ENCODE data around the gene RNF11. TPM values are rescaled to one million over a fixed set of nuclear protein-coding genes. Genes with fewer than 3 reads are reported as not detected.
"Not testable (repeated sequence)": the region's sequence is repeated elsewhere in the genome, so short reads cannot be mapped to it uniquely, and the experiment has no call there.

RNF11 gene
- total RNA-seq, 2 experiments from 2014 or later: 35.1 to 35.3 TPM

DNA sequence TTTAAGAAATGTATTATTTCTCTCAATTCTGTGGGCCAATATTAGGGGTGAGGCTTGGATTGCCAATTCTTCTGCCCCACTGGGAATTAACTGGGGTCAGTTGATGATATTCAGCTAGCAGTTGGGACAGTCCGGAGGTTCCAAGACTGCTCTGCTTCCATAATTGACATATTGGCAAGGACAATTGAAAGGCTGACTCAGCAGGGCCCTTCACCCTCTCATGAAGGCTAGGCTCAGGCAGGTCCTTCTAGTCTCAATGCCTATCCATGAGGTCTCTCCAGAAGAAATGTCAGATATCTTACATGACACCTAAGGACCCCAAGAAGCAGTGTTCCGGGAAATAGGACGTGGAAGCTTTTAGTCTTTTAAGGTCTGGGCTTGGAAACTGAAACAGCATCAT, 13.3 kb upstream of the RNF11 start:
- CTCF ChIA-PET: no interaction called here
- POLR2A ChIA-PET: no interaction called here

DNA sequence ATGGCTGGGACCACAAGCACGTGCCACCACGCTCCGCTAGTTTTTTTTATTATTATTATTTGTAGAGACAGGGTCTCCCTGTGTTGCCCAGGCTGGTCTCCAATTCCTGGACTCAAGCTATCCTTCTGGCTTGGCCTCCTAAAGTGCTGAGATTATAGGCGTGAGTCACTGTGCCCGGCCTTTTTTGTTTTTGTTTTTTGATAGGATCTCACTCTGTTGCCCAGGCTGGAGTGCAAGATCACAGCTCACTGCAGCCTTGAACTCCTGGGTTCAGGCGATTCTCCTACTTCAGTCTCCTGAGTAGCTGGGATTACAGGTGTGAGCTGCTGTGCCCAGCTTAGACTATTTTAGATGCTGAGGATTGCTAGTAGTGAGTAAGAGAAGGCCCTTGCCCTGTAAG, 11.8 kb upstream of the RNF11 start:
- CTCF ChIA-PET: no interaction called here
- POLR2A ChIA-PET: no interaction called here

DNA sequence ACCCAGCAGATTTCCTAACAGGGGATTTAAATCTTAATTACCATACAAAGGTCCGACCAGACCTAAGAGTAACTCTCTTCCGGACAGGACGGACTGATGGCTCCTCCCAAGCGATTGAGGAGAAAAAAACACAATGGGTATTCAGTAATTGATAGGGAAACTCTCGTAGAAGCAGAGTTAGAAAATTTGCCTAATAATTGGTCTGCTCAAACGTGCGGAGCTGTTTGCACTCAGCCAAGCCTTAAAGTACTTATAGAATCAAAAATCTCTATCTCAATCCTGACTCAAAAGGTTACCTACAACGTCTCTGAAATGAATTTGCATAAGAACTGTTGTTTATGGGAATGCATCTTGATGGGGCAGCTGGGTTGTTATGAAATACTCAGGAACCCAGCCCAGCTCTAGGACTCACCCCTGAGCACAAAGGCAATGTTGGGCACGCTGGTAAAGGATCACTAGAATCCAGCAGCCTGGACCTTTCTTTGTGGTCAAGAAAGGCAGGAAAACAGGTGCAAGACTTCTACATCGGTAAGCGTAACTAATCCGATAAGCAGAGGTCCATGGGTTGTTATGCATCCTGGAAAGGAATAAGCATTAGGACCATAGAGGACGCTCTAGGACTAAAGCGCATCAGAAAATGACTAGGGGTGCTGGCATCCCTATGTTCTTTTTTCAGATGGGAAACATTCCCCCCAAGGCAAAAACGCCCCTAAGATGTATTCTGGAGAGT, 8.7 kb upstream of the RNF11 start:
- CTCF ChIA-PET, POLR2A ChIA-PET: not testable (repeated sequence)

DNA sequence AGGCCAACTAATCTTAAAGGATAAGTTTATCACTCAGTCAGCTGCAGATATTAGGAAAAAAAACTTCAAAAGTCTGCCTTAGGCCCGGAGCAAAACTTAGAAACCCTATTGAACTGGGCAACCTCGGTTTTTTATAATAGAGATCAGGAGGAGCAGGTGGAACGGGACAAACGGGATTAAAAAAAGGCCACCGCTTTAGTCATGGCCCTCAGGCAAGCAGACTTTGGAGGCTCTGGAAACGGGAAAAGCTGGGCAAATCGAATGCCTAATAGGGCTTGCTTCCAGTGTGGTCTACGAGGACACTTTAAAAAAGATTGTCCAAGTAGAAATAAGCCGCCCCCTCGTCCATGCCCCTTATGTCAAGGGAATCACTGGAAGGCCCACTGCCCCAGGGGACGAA, 7.6 kb upstream of the RNF11 start:
- CTCF ChIA-PET, POLR2A ChIA-PET: not testable (repeated sequence)

DNA sequence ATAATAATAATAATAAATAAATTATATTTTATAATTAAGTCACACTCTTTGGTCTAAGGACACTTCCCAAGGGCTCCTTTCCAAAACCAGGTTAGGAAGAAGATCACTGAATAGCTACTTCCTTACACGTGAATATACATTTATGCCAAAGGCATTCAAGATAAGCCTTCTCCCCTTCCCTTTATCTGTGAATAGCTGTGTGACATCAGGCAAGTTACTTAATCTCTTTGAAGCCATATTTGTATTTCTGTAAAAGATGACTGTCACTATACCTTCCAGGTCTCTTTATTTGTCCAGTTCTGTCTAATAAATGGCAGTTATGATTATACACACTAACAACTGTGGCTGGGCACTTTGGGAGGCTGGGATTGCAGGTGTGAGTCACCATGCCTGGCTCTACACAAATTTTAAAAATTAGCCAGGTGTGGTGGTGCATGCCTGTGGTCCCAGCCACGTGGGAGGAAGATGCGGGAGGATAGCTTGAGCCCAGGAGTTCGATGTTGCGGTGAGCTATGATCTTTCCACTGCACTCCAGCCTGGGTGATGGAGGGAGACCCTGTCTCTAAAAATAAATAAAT, 5.5 kb upstream of the RNF11 start:
- POLR2A ChIA-PET: no interaction called here
- CTCF ChIA-PET: no interaction called here

DNA sequence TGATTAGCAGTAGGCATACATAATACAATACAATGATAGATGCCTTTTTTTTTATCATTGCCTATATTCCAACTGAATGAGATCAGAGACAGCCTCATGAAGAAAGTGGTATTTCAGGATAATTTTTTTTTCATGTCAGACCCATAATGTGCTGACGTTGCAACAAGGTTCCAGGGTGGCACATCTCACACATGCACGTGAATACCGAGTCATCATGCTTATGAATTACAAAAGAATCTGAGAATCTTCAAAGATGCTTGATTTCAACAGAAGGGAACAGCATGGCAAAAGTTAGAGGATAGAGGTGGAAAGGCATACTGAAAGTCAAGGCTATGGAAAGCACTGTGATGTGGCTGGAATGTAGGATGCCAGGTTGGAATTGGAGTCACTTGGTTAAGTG, 5.0 kb upstream of the RNF11 start:
- POLR2A ChIA-PET: no interaction called here
- CTCF ChIA-PET: no interaction called here

DNA sequence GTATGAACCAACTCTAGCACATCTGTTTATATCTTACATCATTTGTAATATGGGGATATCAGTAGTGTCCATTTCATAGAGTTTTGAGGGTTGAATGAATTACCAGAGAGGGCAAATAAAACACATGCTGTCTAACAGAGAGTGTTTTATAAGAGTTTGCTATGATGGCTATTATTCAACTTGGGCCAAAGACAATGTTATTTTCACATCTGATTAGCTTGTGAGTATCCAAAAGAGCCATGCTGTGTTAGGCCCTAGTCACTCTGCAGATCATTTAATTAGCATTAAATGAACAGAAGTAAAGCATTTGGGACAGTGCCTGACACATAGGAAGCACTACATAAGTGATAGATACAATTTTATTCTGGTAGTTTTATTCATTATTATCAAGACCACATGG, 4.2 kb upstream of the RNF11 start:
- POLR2A ChIA-PET: no interaction called here

DNA sequence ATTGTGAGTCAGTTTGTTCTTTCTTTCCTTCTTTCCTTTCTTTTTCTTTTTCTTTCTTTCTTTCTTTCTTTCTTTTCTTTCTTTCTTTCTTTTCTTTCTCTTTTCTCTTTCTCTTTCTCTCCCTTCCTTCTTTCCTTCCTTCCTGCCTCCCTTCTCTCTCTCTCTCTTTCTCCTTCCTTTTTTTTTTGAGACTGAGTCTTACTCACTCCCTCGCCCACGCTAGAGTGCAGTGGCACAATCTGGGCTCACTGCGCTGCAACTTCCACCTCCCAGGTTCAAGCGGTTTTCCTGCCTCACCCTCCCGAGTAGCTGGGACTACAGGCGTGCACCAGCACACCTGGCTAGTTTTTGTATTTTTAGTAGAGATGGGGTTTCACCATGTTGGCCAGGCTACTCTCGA, 1.8 kb upstream of the RNF11 start:
- CTCF ChIA-PET, POLR2A ChIA-PET: not testable (repeated sequence)

More for the DNA sequence above, 4.2 kb upstream of the RNF11 start:
- CTCF ChIA-PET: no interaction called here

DNA sequence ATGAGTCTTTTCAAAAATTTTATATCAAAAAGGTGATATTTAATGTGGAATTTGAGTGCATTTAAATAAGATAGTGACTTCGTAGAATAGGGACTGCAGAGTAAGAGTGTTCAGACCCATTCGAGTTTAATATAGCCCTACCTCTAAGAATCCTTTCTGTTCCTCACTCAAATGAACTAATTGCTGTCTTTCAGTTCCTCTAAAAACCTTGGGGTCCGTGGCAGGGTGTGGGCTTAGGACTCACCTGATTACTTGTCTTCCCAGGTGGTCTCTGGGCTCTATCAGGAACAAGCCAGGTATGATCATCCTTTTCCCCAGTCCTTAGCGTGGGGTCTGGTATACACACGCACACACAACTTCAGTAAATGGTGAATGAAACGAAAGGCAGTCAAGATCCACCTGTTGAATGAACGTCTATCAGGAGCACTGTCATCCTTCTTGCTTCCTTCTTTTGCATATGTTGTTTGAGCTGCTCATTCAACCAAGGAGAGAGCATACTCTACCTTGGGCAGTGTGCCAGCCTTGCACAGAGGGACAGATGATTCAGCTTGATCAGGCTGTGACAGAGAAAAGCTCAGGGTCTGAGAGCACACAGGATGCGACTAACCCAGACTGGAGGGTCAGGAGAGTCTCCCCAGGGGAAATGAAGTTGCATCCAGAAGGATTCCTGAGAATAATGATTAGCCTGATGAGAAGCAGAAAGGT, 1.2 kb upstream of the RNF11 start:
- POLR2A ChIA-PET: no interaction called here
- CTCF ChIA-PET: no interaction called here

DNA sequence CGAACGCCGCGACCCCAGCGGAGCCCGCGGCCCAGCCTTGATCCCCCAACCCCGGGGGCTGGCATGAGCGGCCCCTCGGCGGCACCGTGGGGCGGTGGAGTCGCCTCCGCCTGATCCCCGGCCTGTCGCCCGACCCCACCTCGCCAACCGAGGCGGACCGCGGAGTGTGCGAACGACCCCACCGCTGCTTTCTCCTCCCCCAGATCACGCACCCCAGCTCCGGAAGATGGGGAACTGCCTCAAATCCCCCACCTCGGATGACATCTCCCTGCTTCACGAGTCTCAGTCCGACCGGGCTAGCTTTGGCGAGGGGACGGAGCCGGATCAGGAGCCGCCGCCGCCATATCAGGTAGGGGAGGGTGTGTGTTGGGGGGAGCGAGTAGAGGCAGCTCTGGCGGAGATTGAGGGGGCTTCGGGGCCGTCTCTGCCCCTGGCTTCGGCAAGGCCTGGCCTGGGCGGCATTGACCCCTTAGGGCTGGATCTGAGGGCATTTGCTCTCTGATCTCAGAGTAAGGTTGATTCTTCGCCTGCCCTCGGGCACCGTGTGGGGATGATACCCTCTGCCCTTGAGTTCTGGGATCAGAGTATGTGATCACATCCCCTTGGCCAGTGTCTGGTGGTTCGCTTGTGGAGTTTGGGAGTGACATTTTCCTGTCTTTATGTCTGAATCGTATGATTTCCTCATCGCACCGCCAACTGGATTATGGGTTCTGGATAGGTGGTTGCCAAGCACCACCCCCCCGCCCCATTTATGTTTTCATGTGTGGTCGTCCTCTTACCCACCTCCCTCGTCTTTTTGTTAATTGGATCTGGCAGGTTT, 668 bp downstream of the RNF11 start:
- ChIA-PET POLR2A (no interaction called here), CTCF (interaction anchor here (1.1 to 1.6 kb wide), 5 partner anchors 22 to 60 kb away, joined by 3 to 7 read pairs (median 3); no protein-coding TSS in a partner anchor)

DNA sequence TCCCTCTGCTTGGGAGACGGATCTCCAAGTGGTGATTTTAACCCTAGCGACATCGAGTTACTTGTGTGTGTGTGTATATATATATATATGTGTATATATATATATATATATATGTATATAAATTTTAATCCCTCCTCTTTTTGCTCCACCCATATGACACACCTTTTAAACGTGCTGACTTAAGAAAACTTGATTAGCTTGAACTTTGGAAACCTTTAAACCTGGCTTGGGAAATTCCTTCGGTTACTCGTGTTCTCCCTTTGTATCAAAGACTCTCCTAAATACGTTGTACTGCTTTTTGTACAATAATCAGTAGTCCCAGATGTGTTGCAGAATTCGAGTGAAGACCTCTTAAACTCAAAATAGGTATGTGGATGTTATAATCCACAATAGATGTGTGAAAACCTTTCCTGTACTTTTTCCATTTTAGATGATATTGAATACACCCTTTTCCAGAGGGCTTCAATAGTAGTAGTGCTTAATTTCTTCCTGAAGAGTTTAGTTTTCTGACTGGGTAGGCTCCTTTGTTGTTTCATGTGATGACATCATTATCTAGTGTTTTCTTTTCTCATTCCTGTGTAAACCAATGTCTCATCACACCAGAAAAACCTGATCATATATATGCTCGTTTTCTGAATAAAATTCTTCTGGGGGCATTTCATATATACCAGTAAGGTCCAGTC, 1.4 kb downstream of the RNF11 start:
- POLR2A ChIA-PET: no interaction called here
- CTCF ChIA-PET: interaction anchor here (1.6 kb wide), 1 partner anchor 59 kb away, joined by 7 read pairs; no protein-coding TSS in a partner anchor

DNA sequence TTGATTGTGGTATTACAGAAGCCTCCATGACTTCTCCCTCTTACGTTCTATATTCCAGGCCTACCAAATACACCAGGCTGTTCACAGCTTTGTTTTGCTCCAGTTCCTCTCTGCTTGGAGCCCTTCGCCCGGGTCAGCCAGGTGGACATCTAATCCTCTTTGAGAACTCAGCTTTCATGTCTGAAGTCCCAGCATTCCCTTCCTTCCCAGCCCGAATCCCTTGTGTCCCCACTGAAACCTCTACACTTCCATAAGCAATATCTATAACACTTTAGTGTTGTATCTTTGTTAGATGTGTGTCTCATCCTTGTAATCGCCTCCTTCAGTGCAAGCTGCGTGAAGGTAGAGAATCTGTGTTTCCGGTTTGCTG, 1.9 kb downstream of the RNF11 start:
- ChIA-PET CTCF (interaction anchor here (0.6 to 1.6 kb wide), 2 partner anchors 50 to 59 kb away, joined by 3 to 7 read pairs; no protein-coding TSS in a partner anchor), POLR2A (no interaction called here)

DNA sequence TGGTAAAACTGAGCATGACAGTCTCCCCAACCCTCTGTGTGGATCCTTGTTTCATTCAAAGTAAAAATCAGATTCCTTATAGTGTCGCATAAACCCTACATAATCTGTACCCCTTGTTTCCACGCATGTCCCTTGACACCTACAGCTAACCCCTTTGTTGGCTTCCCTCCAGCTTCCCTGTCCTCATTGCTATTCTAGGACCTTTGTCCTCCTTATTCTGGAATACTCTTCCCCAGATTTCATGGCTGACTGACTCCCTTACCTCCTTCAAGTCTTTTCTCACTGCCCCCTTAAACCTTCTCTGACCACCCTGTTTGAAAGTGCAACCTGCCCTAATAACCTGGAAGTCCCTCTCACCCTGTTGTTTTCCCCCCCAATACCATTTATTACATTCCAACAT, 4.0 kb downstream of the RNF11 start:
- ChIA-PET POLR2A (no interaction called here), CTCF (interaction anchor here (0.5 kb wide), 1 partner anchor 91 kb away, joined by 3 read pairs; no protein-coding TSS in a partner anchor)

DNA sequence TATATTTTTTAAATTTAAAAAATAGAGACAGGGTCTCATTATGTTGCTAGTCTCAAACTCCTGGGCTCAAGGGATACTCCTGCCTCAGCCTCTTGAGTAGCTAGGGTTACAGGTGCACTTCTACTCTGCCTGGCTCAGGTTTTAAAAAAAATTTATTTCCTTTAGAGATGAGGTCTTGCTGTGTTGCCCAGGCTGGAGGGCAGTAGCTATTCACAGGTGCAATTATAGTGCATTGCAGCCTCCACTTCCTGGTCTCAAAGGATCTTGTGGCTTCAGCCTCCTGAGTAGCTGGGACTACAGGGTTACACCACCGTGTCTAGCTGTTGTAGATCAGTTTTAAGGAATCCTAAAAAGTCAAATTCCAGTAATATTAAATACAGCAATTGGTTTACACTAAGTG, 5.0 kb downstream of the RNF11 start:
- POLR2A ChIA-PET: no interaction called here
- CTCF ChIA-PET: interaction anchor here (0.6 kb wide), 1 partner anchor 11 kb away, joined by 4 read pairs; no protein-coding TSS in a partner anchor

DNA sequence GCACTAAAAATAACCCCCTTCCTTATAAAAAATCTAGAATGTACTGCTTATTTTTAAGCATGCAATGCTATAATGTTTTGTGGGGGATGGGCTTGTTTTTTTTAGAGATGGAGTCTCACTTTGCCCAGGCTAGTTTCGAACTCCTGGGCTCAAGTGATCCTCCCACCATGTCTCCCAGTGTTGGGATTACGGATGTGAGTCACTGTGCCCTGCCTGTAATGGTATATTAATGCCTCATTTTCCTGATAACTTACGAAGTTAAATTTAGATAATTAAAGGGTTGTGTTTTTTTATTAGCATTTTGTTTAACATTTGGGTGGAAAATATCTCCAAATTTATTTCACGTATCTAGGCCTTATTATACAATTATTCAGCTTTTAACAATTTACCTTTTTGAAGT, 6.5 kb downstream of the RNF11 start:
- ChIA-PET CTCF (interaction anchor here (1.5 kb wide), 1 partner anchor 55 kb away, joined by 3 read pairs; no protein-coding TSS in a partner anchor), POLR2A (no interaction called here)

DNA sequence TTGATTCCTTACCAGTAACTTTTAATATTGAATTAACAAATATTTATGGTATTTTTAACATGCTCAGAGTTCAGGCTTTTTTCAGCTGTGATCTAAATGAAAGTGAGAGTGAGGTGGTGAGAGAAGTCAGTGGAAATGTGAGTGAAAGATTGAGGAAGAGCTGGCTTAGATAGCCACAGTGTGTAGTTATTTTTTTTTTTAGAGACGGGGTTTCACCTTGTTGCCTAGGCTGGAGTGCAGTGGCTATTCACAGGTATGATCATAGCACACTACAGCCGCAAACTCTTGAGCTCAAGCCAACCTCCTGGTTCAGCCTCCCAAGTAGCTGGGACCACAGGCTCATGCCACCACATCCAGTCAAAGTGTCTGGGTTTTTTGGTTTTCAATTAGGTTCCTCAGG, 10.9 kb downstream of the RNF11 start:
- POLR2A ChIA-PET: no interaction called here
- CTCF ChIA-PET: interaction anchor here (0.9 kb wide), 1 partner anchor 49 kb away, joined by 4 read pairs; no protein-coding TSS in a partner anchor

DNA sequence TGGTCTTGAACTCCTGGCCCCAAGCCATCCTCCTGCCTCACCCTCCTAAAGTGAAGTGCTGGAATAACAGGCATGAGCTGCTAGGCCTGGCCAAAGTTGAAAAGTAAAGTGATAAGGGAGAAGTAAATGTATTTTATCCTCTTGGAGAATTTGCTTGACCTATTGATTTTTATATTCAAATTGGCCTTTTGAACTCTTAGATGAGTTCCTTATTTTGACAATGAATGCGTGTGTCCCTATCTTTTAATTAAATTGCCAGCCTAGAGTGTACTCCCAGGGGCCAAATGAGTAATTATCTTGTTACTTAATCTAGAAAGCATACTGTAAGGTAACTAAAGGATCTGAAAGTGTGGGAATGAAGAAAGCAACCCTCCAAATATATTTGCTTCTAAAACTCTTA, 11.4 kb downstream of the RNF11 start:
- ChIA-PET CTCF (interaction anchor here (0.9 kb wide), 1 partner anchor 49 kb away, joined by 4 read pairs; no protein-coding TSS in a partner anchor), POLR2A (no interaction called here)

DNA sequence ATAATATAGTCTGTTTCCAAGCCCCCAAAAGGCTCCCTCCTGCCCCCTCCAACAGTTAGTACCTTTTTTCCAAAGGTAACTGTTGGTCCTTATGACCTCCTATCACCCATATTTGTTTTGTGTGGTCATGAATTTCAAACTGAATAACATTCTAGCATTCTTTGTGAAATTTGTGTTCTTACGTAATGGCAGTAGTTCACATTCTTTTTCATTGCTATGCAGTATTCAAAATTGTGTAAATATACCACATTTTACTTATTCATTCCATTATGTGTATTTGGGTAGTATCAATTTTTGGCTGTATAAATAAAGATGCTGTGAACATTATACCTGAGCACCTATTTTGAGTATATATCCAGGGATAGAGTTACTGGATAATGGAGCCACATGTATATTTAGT, 13.4 kb downstream of the RNF11 start:
- ChIA-PET POLR2A (no interaction called here), CTCF (no interaction called here)

DNA sequence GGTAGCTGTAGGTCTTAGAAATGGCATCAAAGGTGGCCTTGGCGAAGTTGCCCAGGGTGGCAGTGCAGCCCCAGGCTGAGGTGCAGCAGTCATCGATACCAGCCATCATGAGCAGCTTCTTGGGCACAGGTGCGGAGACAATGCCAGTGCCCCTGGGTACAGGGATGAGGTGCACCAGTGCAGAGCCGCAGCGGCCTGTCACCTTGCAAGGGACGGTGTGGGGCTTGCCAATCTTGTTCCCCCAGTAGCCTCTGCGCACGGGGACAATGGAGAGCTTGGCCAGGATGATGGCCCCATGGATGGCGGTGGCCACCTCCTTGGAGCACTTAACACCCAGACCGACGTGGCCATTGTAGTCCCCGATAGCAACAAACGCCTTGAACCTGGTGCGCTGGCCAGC, 14.7 kb downstream of the RNF11 start:
- POLR2A ChIA-PET, CTCF ChIA-PET: not testable (repeated sequence)

DNA sequence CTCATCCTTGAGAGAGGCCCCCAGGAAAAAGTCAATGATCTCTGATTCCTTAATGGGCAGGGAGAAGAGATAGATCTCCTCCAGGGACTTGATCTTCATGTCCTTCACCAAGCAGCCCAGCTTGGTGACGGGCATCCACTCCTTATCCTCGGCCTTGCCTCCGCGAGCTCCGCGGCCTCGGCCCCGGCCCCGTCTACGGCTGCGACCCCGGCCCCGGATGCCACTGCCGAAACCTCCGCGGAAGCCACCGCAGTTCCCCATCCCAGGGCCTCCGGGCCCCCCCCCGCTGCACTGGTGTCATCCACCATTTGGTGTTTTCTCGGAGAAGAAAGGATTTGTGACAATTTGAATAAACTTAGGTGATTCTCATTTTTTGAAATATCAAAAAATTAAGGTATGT, 15.1 kb downstream of the RNF11 start:
- POLR2A ChIA-PET: not testable (repeated sequence)
- CTCF ChIA-PET: interaction anchor here (0.7 to 1.5 kb wide), 2 partner anchors 38 to 46 kb away, joined by 3 read pairs; no protein-coding TSS in a partner anchor

All from activated CD8-positive, alpha-beta memory T cell treated with anti-CD3 and anti-CD28 coated beads for 36 hours (primary cell).